Measurements from ENCODE around the gene UCN2. TPM values are rescaled to one million over a fixed set of nuclear protein-coding genes. Genes with fewer than 3 reads are reported as not detected.
A peak's percentile ranks its signal among the peaks of the same experiment; 100 is the strongest.

Gene UCN2
- total RNA-seq, 1 experiment from 2014 or later = 0.68 TPM

DNA sequence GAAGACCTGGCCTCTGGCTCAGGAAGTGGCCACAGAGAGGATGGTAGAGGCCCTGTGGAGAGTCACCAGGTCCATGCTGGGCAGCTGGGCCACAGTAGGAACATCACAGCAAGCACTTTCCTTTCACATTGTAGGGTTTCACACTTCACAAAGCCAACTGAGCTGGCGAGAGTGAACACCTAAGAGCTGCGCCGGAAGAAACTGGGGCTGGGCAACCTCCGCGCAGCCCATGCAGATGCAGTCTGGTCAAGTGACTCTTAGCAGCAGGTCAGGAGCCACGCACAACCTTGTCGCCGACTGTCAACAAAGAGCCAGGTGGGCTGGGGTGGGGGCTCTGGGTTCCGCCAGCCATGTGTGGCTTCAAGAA lies 44.3 kb downstream of the UCN2 start:
- no peak overlapping the region for H3K4me2 ChIP-seq (ENCODE audit: insufficient read depth, insufficient read length, low read length)
- H2BK15ac ChIP-seq (ENCODE audit: low read depth, low read length) = no peak overlapping the region
- H4K91ac ChIP-seq (ENCODE audit: insufficient read length, low read depth, low read length) = no peak overlapping the region
- no peak overlapping the region for H3T11ph ChIP-seq (ENCODE audit: low read length)
- no peak overlapping the region for H3K9ac ChIP-seq (ENCODE audit: extremely low read depth, insufficient read length, low read length)
- H3K9me3 Mint-ChIP-seq = no peaks in the 10 kb centered on the region
- no peak overlapping the region for H4K8ac ChIP-seq (replicated peaks; ENCODE audit: insufficient read length, low read depth, low read length)
- H3K27ac ChIP-seq (ENCODE audit: insufficient read length, low read depth, low read length) = no peak overlapping the region
- no peaks in the 10 kb centered on the region for H3K4me1 Mint-ChIP-seq
- no peaks in the 10 kb centered on the region for H3K9me3 ChIP-seq (ENCODE audit: control insufficient read depth, low read depth, low read length)
- H3K27me3 Mint-ChIP-seq (ENCODE audit: low read depth) = no peaks in the 10 kb centered on the region
- no peaks in the 10 kb centered on the region for H4K20me1 ChIP-seq (ENCODE audit: control insufficient read depth, insufficient read depth, insufficient read length)
- H3K23ac ChIP-seq (ENCODE audit: insufficient read length, low read depth, low read length) = no peak overlapping the region
- H3K23me2 ChIP-seq (ENCODE audit: insufficient read length, low read depth, low read length, poor library complexity, severe bottlenecking) = no peaks in the 10 kb centered on the region
- no peak overlapping the region for H2BK20ac ChIP-seq (ENCODE audit: low read depth, low read length, poor library complexity, severe bottlenecking)
- no peak overlapping the region for H3K4me3 Mint-ChIP-seq
- peak overlapping the region in 1 of 3 experiments; percentile 53; a peak in 2 of 7 replicates for H3K27ac Mint-ChIP-seq
- WGBS (ENCODE audit: extremely low coverage, insufficient read length, low lambda C conversion rate) = no CpG with 5 or more reads among the region's 9 CpGs
- no peak overlapping the region for H2BK12ac ChIP-seq (ENCODE audit: insufficient read length, low read depth, low read length)
- no peak overlapping the region for H3K56ac ChIP-seq (ENCODE audit: insufficient read length, low read depth, low read length)
- H4K5ac ChIP-seq (ENCODE audit: insufficient read length, low read depth, low read length) = no peak overlapping the region
- no peak for DNase-seq
- no peaks in the 10 kb centered on the region for H3K4me1 ChIP-seq (ENCODE audit: insufficient read depth, low read length)
- TF ChIP-seq, protein P1, sequence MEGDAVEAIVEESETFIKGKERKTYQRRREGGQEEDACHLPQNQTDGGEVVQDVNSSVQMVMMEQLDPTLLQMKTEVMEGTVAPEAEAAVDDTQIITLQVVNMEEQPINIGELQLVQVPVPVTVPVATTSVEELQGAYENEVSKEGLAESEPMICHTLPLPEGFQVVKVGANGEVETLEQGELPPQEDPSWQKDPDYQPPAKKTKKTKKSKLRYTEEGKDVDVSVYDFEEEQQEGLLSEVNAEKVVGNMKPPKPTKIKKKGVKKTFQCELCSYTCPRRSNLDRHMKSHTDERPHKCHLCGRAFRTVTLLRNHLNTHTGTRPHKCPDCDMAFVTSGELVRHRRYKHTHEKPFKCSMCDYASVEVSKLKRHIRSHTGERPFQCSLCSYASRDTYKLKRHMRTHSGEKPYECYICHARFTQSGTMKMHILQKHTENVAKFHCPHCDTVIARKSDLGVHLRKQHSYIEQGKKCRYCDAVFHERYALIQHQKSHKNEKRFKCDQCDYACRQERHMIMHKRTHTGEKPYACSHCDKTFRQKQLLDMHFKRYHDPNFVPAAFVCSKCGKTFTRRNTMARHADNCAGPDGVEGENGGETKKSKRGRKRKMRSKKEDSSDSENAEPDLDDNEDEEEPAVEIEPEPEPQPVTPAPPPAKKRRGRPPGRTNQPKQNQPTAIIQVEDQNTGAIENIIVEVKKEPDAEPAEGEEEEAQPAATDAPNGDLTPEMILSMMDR (conservative IDR thresholded peaks at IDR 0.05) = no peak
- no peak overlapping the region for H3K14ac ChIP-seq (ENCODE audit: insufficient read depth, low read length)
- no peak overlapping the region for H3K18ac ChIP-seq (ENCODE audit: insufficient read length, low read depth, low read length)
- no peaks in the 10 kb centered on the region for H3K79me2 ChIP-seq (ENCODE audit: insufficient read depth, low read length)
- peaks cover 3 to 30% (median 13%) of the 10 kb centered on the region in 3 experiments; a peak in 5 of 7 replicates for H3K36me3 Mint-ChIP-seq (ENCODE audit: insufficient read depth in 1 of 3, low read depth in 3 of 3)
- H2BK5ac ChIP-seq (ENCODE audit: insufficient read length, low read length) = no peak overlapping the region
- H2AFZ ChIP-seq (ENCODE audit: low read length) = no peak overlapping the region
- H3K79me1 ChIP-seq (ENCODE audit: insufficient read depth, low read depth, low read length, poor library complexity, severe bottlenecking) = no peaks in the 10 kb centered on the region
- H2AK5ac ChIP-seq (ENCODE audit: insufficient read length, low read length) = no peak overlapping the region
- no peak overlapping the region for H3K4ac ChIP-seq (ENCODE audit: low read depth, low read length)
- no peak overlapping the region for H2BK120ac ChIP-seq (ENCODE audit: low read depth, low read length, poor library complexity, severe bottlenecking)
- no peaks in the 10 kb centered on the region for H3K27me3 ChIP-seq (ENCODE audit: insufficient read depth, low read length)
